ENCODE measurements around the gene TEX55.

DNA sequence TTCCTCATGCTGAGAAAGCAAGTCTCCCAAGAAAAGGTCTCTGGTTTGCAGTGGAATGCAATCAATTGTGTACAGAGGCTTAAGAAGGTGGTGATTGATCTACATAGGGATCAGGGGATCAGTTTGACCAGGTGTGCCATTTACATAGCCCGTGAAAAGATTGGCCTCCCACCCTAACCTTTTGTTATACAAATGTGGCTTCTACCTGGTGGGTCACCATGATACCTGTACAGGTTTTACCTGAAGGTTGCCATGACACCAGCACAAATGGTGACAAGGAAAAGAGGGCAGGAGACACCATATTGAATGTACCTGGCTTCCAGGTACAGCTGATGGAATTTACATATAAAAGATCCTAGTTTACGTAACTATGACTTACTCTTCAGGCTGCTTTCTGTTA is 25.5 kb upstream of the TEX55 start:
- TF ChIP-seq, protein P1, sequence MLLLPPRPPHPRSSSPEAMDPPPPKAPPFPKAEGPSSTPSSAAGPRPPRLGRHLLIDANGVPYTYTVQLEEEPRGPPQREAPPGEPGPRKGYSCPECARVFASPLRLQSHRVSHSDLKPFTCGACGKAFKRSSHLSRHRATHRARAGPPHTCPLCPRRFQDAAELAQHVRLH (tag by site-specific recombination; IDR thresholded peaks at IDR 0.05), result no peak
- TF ChIP-seq ZNF549 (tag by site-specific recombination; IDR thresholded peaks at IDR 0.05) (no peak), MZF1 (tag by site-specific recombination; IDR thresholded peaks at IDR 0.05; ENCODE audit: borderline replicate concordance) (no peak), ZBTB8A (tag by site-specific recombination; IDR thresholded peaks at IDR 0.05) (no peak), YY1 (tag by site-specific recombination; IDR thresholded peaks at IDR 0.05) (no peak), ZSCAN23 (tag by site-specific recombination; IDR thresholded peaks at IDR 0.05) (no peak)
- TF ChIP-seq, protein P2, sequence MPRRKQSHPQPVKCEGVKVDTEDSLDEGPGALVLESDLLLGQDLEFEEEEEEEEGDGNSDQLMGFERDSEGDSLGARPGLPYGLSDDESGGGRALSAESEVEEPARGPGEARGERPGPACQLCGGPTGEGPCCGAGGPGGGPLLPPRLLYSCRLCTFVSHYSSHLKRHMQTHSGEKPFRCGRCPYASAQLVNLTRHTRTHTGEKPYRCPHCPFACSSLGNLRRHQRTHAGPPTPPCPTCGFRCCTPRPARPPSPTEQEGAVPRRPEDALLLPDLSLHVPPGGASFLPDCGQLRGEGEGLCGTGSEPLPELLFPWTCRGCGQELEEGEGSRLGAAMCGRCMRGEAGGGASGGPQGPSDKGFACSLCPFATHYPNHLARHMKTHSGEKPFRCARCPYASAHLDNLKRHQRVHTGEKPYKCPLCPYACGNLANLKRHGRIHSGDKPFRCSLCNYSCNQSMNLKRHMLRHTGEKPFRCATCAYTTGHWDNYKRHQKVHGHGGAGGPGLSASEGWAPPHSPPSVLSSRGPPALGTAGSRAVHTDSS (tag by site-specific recombination; IDR thresholded peaks at IDR 0.05), result no peak
- TF ChIP-seq, protein P3, sequence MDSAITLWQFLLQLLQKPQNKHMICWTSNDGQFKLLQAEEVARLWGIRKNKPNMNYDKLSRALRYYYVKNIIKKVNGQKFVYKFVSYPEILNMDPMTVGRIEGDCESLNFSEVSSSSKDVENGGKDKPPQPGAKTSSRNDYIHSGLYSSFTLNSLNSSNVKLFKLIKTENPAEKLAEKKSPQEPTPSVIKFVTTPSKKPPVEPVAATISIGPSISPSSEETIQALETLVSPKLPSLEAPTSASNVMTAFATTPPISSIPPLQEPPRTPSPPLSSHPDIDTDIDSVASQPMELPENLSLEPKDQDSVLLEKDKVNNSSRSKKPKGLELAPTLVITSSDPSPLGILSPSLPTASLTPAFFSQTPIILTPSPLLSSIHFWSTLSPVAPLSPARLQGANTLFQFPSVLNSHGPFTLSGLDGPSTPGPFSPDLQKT (IDR thresholded peaks at IDR 0.05; ENCODE audit: borderline replicate concordance, low read depth, low read length), result no peak
- TF ChIP-seq, protein P4, sequence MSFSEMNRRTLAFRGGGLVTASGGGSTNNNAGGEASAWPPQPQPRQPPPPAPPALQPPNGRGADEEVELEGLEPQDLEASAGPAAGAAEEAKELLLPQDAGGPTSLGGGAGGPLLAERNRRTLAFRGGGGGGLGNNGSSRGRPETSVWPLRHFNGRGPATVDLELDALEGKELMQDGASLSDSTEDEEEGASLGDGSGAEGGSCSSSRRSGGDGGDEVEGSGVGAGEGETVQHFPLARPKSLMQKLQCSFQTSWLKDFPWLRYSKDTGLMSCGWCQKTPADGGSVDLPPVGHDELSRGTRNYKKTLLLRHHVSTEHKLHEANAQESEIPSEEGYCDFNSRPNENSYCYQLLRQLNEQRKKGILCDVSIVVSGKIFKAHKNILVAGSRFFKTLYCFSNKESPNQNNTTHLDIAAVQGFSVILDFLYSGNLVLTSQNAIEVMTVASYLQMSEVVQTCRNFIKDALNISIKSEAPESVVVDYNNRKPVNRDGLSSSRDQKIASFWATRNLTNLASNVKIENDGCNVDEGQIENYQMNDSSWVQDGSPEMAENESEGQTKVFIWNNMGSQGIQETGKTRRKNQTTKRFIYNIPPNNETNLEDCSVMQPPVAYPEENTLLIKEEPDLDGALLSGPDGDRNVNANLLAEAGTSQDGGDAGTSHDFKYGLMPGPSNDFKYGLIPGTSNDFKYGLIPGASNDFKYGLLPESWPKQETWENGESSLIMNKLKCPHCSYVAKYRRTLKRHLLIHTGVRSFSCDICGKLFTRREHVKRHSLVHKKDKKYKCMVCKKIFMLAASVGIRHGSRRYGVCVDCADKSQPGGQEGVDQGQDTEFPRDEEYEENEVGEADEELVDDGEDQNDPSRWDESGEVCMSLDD (tag by site-specific recombination; IDR thresholded peaks at IDR 0.05), result no peak
- TF ChIP-seq, protein P5, sequence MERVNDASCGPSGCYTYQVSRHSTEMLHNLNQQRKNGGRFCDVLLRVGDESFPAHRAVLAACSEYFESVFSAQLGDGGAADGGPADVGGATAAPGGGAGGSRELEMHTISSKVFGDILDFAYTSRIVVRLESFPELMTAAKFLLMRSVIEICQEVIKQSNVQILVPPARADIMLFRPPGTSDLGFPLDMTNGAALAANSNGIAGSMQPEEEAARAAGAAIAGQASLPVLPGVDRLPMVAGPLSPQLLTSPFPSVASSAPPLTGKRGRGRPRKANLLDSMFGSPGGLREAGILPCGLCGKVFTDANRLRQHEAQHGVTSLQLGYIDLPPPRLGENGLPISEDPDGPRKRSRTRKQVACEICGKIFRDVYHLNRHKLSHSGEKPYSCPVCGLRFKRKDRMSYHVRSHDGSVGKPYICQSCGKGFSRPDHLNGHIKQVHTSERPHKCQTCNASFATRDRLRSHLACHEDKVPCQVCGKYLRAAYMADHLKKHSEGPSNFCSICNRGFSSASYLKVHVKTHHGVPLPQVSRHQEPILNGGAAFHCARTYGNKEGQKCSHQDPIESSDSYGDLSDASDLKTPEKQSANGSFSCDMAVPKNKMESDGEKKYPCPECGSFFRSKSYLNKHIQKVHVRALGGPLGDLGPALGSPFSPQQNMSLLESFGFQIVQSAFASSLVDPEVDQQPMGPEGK (tag by site-specific recombination; IDR thresholded peaks at IDR 0.05), result no peak
- TF ChIP-seq, protein P6, sequence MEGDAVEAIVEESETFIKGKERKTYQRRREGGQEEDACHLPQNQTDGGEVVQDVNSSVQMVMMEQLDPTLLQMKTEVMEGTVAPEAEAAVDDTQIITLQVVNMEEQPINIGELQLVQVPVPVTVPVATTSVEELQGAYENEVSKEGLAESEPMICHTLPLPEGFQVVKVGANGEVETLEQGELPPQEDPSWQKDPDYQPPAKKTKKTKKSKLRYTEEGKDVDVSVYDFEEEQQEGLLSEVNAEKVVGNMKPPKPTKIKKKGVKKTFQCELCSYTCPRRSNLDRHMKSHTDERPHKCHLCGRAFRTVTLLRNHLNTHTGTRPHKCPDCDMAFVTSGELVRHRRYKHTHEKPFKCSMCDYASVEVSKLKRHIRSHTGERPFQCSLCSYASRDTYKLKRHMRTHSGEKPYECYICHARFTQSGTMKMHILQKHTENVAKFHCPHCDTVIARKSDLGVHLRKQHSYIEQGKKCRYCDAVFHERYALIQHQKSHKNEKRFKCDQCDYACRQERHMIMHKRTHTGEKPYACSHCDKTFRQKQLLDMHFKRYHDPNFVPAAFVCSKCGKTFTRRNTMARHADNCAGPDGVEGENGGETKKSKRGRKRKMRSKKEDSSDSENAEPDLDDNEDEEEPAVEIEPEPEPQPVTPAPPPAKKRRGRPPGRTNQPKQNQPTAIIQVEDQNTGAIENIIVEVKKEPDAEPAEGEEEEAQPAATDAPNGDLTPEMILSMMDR (tag by site-specific recombination; IDR thresholded peaks at IDR 0.05), result no peak
- TF ChIP-seq, protein P7, sequence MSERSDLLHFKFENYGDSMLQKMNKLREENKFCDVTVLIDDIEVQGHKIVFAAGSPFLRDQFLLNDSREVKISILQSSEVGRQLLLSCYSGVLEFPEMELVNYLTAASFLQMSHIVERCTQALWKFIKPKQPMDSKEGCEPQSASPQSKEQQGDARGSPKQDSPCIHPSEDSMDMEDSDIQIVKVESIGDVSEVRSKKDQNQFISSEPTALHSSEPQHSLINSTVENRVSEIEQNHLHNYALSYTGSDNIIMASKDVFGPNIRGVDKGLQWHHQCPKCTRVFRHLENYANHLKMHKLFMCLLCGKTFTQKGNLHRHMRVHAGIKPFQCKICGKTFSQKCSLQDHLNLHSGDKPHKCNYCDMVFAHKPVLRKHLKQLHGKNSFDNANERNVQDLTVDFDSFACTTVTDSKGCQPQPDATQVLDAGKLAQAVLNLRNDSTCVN (tag by site-specific recombination; optimal IDR thresholded peaks at IDR 0.05), result no peak
- TF ChIP-seq, protein P8, sequence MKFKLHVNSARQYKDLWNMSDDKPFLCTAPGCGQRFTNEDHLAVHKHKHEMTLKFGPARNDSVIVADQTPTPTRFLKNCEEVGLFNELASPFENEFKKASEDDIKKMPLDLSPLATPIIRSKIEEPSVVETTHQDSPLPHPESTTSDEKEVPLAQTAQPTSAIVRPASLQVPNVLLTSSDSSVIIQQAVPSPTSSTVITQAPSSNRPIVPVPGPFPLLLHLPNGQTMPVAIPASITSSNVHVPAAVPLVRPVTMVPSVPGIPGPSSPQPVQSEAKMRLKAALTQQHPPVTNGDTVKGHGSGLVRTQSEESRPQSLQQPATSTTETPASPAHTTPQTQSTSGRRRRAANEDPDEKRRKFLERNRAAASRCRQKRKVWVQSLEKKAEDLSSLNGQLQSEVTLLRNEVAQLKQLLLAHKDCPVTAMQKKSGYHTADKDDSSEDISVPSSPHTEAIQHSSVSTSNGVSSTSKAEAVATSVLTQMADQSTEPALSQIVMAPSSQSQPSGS (tag by site-specific recombination; IDR thresholded peaks at IDR 0.05; ENCODE audit: low read depth), result no peak
